ENCODE data around the gene KCNJ1.

Gene KCNJ1

DNA sequence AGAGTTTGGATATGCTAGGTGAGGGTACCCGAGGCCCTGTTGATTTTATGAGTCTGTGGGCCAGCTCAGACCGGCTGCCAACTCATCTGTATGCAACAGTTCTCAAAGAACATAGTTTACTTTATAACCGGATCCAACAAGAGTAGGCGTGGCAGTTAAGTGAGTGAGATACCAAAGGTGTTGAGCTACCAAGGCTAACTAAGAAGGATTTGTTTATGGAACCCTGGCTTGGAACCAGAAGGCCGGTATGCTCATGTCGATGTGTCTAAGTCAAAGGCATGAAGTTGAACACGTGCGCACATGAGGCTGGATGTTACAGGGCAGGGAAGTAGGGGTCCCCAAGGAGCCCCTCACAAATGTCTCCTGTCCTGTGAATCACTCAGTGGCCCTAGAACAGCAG lies at the start of gene KCNJ1:
Gene KCNJ1 (minus strand): TSS at position 20 of the 400 bp plus-strand sequence. CDS start 27,053 bp downstream, outside the sequence.
- Histone ChIP-seq H3K4me3 (ENCODE audit: low read length) (no peak within 1 kb of the TSS), H3K27me3 (ENCODE audit: control insufficient read depth, insufficient read depth, low read length) (no peaks in the 10 kb centered on the region), H3K27ac (ENCODE audit: low read length) (no peak within 1 kb of the TSS), H3K36me3 (ENCODE audit: control insufficient read depth, insufficient read depth, low read length) (no peaks in the 10 kb centered on the region), H3K9me3 (ENCODE audit: control insufficient read depth, insufficient read depth, low read length) (no peaks in the 10 kb centered on the region), H3K4me1 (ENCODE audit: control insufficient read depth, insufficient read depth, low read length) (peaks cover 13% of the 10 kb centered on the region)
- no CpG with 5 or more reads among the region's 8 CpGs for WGBS (ENCODE audit: insufficient coverage, insufficient read length)
- DNase-seq (ENCODE audit: low read depth, low spot score), result no peak

GRCh38 chr11:128916681-128917080 lies 49.6 kb upstream of the KCNJ1 start:
- H3K9me3 ChIP-seq (ENCODE audit: control insufficient read depth, insufficient read depth, low read length), result no peaks in the 10 kb centered on the region
- DNase-seq (ENCODE audit: low read depth, low spot score), result no peak
- H3K36me3 ChIP-seq (ENCODE audit: control insufficient read depth, insufficient read depth, low read length), result no peaks in the 10 kb centered on the region
- no peaks in the 10 kb centered on the region; the same call in 1 of the 2 replicates for H3K27me3 ChIP-seq (ENCODE audit: control insufficient read depth, insufficient read depth, low read length)
- no peak overlapping the region for H3K4me3 ChIP-seq (ENCODE audit: low read length)
- no CpG with 5 or more reads among the region's 2 CpGs for WGBS (ENCODE audit: insufficient coverage, insufficient read length)
- H3K4me1 ChIP-seq (ENCODE audit: control insufficient read depth, insufficient read depth, low read length), result no peaks in the 10 kb centered on the region
- H3K27ac ChIP-seq (ENCODE audit: low read length), result no peak overlapping the region

GRCh38 chr11:128916037-128916572 lies 49.0 kb upstream of the KCNJ1 start:
- DNase-seq (ENCODE audit: low read depth, low spot score), result no peak
- H3K27me3 ChIP-seq (ENCODE audit: control insufficient read depth, insufficient read depth, low read length), result no peaks in the 10 kb centered on the region; the same call in 1 of the 2 replicates
- H3K36me3 ChIP-seq (ENCODE audit: control insufficient read depth, insufficient read depth, low read length), result no peaks in the 10 kb centered on the region
- H3K27ac ChIP-seq (ENCODE audit: low read length), result no peak overlapping the region
- H3K4me1 ChIP-seq (ENCODE audit: control insufficient read depth, insufficient read depth, low read length), result no peaks in the 10 kb centered on the region
- H3K9me3 ChIP-seq (ENCODE audit: control insufficient read depth, insufficient read depth, low read length), result no peaks in the 10 kb centered on the region
- no CpG with 5 or more reads among the region's 3 CpGs for WGBS (ENCODE audit: insufficient coverage, insufficient read length)
- no peak overlapping the region for H3K4me3 ChIP-seq (ENCODE audit: low read length)

DNA sequence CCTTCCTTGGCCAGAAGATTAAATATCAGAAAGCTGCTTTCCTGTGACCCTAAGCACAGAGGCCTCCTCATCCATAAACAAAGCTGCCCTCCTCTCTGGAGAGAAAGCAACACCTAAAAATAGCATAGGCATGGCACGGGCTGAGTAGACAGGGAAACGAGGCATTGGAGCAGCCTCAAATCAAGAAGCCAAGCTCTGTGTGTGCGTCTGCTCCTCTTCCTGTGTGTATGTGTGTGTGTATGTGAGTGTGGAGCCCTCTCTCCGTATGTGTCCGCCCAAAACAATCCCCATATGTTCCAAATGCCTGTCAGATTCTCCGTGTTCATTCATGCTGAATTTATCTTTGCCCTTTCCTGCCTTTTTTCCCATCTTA lies 48.0 kb upstream of the KCNJ1 start:
- no peaks in the 10 kb centered on the region for H3K36me3 ChIP-seq (ENCODE audit: control insufficient read depth, insufficient read depth, low read length)
- H3K9me3 ChIP-seq (ENCODE audit: control insufficient read depth, insufficient read depth, low read length), result no peaks in the 10 kb centered on the region
- H3K27me3 ChIP-seq (ENCODE audit: control insufficient read depth, insufficient read depth, low read length), result no peaks in the 10 kb centered on the region; the same call in 1 of the 2 replicates
- no peak overlapping the region for H3K27ac ChIP-seq (ENCODE audit: low read length)
- no peaks in the 10 kb centered on the region for H3K4me1 ChIP-seq (ENCODE audit: control insufficient read depth, insufficient read depth, low read length)
- H3K4me3 ChIP-seq (ENCODE audit: low read length), result no peak overlapping the region
- DNase-seq (ENCODE audit: low read depth, low spot score), result no peak
- WGBS (ENCODE audit: insufficient coverage, insufficient read length), result no CpG with 5 or more reads among the region's 6 CpGs

DNA sequence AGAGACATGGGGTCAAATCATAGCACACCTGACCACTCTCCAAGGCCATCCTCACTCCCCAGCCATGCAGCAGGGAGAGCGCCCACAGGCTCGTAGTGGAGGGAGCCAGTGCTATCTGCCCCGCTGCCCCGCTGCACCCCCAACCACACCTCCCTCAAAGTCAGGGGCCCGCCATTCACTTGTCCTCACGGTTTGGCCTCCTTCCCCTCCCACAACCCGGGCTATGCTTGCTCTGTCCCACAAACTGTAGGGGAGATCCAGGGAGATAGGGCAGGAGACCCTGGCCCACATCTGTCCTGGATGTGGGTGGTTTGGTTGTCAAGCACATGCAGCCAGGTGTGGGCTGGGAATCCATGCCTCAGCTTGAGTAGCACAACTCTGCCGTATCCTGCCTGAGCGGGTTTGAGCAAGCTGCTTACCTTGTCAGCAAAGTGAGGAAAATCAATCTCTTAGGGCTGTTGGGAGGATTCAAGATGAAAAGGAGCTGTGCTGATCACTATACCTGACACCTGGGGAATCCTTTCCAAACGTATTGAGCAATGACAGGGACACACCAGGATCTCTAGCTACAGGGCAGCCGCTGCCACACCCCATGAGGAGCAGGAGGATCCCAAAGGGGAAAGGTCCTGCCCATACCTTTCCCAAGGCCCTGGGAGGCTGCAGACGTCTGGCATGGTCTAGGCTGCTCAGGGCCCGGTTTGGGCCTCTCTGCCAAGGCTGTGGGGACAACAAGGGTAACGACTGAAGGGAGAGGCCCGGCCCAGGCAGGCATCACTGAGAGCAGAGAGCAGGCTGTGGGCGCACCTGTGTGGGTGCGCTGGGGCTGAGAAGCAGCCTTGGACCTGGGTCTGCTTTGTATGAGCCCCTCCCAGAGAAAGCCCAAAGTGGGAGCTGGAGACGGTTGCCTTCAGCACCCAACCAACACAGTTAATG lies 47.4 kb upstream of the KCNJ1 start:
- Histone ChIP-seq H3K4me1 (ENCODE audit: control insufficient read depth, insufficient read depth, low read length) (no peaks in the 10 kb centered on the region), H3K27me3 (ENCODE audit: control insufficient read depth, insufficient read depth, low read length) (no peaks in the 10 kb centered on the region; the same call in 1 of the 2 replicates), H3K4me3 (ENCODE audit: low read length) (no peak overlapping the region), H3K27ac (ENCODE audit: low read length) (no peak overlapping the region), H3K9me3 (ENCODE audit: control insufficient read depth, insufficient read depth, low read length) (no peaks in the 10 kb centered on the region), H3K36me3 (ENCODE audit: control insufficient read depth, insufficient read depth, low read length) (no peaks in the 10 kb centered on the region)
- no peak for DNase-seq (ENCODE audit: low read depth, low spot score)
- no CpG with 5 or more reads among the region's 18 CpGs for WGBS (ENCODE audit: insufficient coverage, insufficient read length)

GRCh38 chr11:128913806-128914205 lies 46.7 kb upstream of the KCNJ1 start:
- Histone ChIP-seq H3K4me1 (ENCODE audit: control insufficient read depth, insufficient read depth, low read length) (no peaks in the 10 kb centered on the region), H3K36me3 (ENCODE audit: control insufficient read depth, insufficient read depth, low read length) (no peaks in the 10 kb centered on the region), H3K4me3 (ENCODE audit: low read length) (no peak overlapping the region), H3K27me3 (ENCODE audit: control insufficient read depth, insufficient read depth, low read length) (no peaks in the 10 kb centered on the region; the same call in 1 of the 2 replicates), H3K9me3 (ENCODE audit: control insufficient read depth, insufficient read depth, low read length) (no peaks in the 10 kb centered on the region), H3K27ac (ENCODE audit: low read length) (no peak overlapping the region)
- no CpG with 5 or more reads among the region's 5 CpGs for WGBS (ENCODE audit: insufficient coverage, insufficient read length)
- no peak for DNase-seq (ENCODE audit: low read depth, low spot score)

DNA sequence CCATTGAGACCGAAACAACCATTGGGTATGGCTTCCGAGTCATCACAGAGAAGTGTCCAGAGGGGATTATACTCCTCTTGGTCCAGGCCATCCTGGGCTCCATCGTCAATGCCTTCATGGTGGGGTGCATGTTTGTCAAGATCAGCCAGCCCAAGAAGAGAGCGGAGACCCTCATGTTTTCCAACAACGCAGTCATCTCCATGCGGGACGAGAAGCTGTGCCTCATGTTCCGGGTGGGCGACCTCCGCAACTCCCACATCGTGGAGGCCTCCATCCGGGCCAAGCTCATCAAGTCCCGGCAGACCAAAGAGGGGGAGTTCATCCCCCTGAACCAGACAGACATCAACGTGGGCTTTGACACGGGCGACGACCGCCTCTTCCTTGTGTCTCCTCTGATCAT lies 44.6 kb upstream of the KCNJ1 start:
- no CpG with 5 or more reads among the region's 18 CpGs for WGBS (ENCODE audit: insufficient coverage, insufficient read length)

GRCh38 chr11:128911239-128911638 lies 44.1 kb upstream of the KCNJ1 start:
- no peaks in the 10 kb centered on the region for H3K9me3 ChIP-seq (ENCODE audit: control insufficient read depth, insufficient read depth, low read length)
- no peak overlapping the region for H3K27ac ChIP-seq (ENCODE audit: low read length)
- H3K4me1 ChIP-seq (ENCODE audit: control insufficient read depth, insufficient read depth, low read length), result no peaks in the 10 kb centered on the region
- no CpG with 5 or more reads among the region's 17 CpGs for WGBS (ENCODE audit: insufficient coverage, insufficient read length)
- peaks cover 7% of the 10 kb centered on the region for H3K27me3 ChIP-seq (ENCODE audit: control insufficient read depth, insufficient read depth, low read length)
- DNase-seq (ENCODE audit: low read depth, low spot score), result no peak
- H3K36me3 ChIP-seq (ENCODE audit: control insufficient read depth, insufficient read depth, low read length), result no peaks in the 10 kb centered on the region
- H3K4me3 ChIP-seq (ENCODE audit: low read length), result no peak overlapping the region

More for the DNA sequence above, 44.6 kb upstream of the KCNJ1 start:
- H3K9me3 ChIP-seq (ENCODE audit: control insufficient read depth, insufficient read depth, low read length), result no peaks in the 10 kb centered on the region
- no peaks in the 10 kb centered on the region for H3K36me3 ChIP-seq (ENCODE audit: control insufficient read depth, insufficient read depth, low read length)
- no peaks in the 10 kb centered on the region for H3K4me1 ChIP-seq (ENCODE audit: control insufficient read depth, insufficient read depth, low read length)
- H3K27me3 ChIP-seq (ENCODE audit: control insufficient read depth, insufficient read depth, low read length), result peaks cover 4% of the 10 kb centered on the region; the same call in 1 of the 2 replicates
- DNase-seq (ENCODE audit: low read depth, low spot score), result no peak
- no peak overlapping the region for H3K4me3 ChIP-seq (ENCODE audit: low read length)
- H3K27ac ChIP-seq (ENCODE audit: low read length), result no peak overlapping the region

- no CpG with 5 or more reads among the region's 3 CpGs for WGBS (ENCODE audit: insufficient coverage, insufficient read length)
- H3K27me3 ChIP-seq (ENCODE audit: control insufficient read depth, insufficient read depth, low read length), result peaks cover 10% of the 10 kb centered on the region
- DNase-seq (ENCODE audit: low read depth, low spot score), result no peak
- no peak overlapping the region for H3K27ac ChIP-seq (ENCODE audit: low read length)
- no peaks in the 10 kb centered on the region for H3K4me1 ChIP-seq (ENCODE audit: control insufficient read depth, insufficient read depth, low read length)
- H3K4me3 ChIP-seq (ENCODE audit: low read length), result no peak overlapping the region
- H3K36me3 ChIP-seq (ENCODE audit: control insufficient read depth, insufficient read depth, low read length), result no peaks in the 10 kb centered on the region
- H3K9me3 ChIP-seq (ENCODE audit: control insufficient read depth, insufficient read depth, low read length), result no peaks in the 10 kb centered on the region
Observed at GRCh38 chr11:128910576-128910975, 43.5 kb upstream of the KCNJ1 start.

DNA sequence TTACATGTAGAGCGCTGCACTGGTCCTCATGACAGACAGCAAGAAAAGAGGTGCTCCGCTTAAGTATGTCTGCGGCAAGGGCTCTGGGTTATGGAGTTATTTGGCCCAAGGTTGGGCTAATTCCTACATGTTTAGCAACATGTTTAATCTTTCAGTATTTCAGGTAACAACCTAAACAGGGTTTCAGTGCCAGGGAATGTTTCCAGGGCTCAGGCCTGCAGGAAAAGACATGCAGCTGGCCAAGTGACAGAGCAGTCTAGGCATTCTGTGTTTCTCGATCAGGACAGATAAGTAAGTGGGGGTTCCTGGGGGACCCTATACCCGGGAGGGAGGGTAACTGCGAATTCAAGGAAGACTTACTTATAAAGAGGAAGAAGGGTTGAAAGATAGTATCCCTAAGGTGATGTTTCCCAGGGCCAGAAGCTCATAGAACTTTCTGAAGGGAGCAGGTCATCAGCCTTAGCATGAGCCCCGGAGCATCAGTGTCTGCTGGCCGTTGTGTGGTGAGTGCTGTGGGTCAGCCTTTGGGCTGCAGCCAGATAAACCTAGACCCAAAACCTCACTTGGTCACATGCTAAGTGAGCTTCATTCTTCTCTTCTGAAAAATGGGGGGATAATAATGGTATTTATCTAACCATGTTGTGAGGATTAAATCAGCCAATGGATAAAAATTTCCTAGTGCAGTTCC lies 42.5 kb upstream of the KCNJ1 start:
- no peak for DNase-seq (ENCODE audit: low read depth, low spot score)
- H3K4me1 ChIP-seq (ENCODE audit: control insufficient read depth, insufficient read depth, low read length), result no peaks in the 10 kb centered on the region
- H3K36me3 ChIP-seq (ENCODE audit: control insufficient read depth, insufficient read depth, low read length), result no peaks in the 10 kb centered on the region
- H3K9me3 ChIP-seq (ENCODE audit: control insufficient read depth, insufficient read depth, low read length), result no peaks in the 10 kb centered on the region
- H3K27me3 ChIP-seq (ENCODE audit: control insufficient read depth, insufficient read depth, low read length), result peaks cover 16% of the 10 kb centered on the region
- H3K4me3 ChIP-seq (ENCODE audit: low read length), result no peak overlapping the region
- H3K27ac ChIP-seq (ENCODE audit: low read length), result no peak overlapping the region
- no CpG with 5 or more reads among the region's 8 CpGs for WGBS (ENCODE audit: insufficient coverage, insufficient read length)

Measured in iPS DF 6.9 (cell line).